WTC11 (cell line): ENCODE data around the gene RXFP2.

ENCODE experiments used
- CREM ChIP-seq: sonication (generic); formaldehyde crosslinking; IDR thresholded peaks from 2 replicates; pipeline ENCODE4 v1.8.1; 2022; ENCODE audit warnings: mild to moderate bottlenecking, missing genetic modification reagents, moderate library complexity
- TEAD4 ChIP-seq: sonication (generic); formaldehyde crosslinking; IDR thresholded peaks from 2 replicates; pipeline ENCODE4 v1.8.0; 2022; ENCODE audit warnings: mild to moderate bottlenecking, missing genetic modification reagents
- TF ChIP-seq, protein P1 (sequence below): fragments of 200-600 bp; IDR thresholded peaks from 2 replicates; pipeline ENCODE4 v1.8.0; 2022; ENCODE audit warnings: antibody characterized with exemption
- TF ChIP-seq, protein P2 (sequence below): sonication (generic); formaldehyde crosslinking; IDR thresholded peaks from 2 replicates; pipeline ENCODE4 v1.8.1; 2022; ENCODE audit warnings: mild to moderate bottlenecking, missing genetic modification reagents, moderate library complexity, borderline replicate concordance
- TF ChIP-seq, protein P3 (sequence below): sonication (generic); formaldehyde crosslinking; IDR thresholded peaks from 2 replicates; pipeline ENCODE4 v1.8.1; 2023; ENCODE audit warnings: mild to moderate bottlenecking, missing genetic modification reagents, moderate library complexity
- TF ChIP-seq, protein P4 (sequence below): sonication (generic); formaldehyde crosslinking; IDR thresholded peaks from 2 replicates; pipeline ENCODE4 v1.8.0; 2023; ENCODE audit warnings: mild to moderate bottlenecking, missing genetic modification reagents

DNA sequence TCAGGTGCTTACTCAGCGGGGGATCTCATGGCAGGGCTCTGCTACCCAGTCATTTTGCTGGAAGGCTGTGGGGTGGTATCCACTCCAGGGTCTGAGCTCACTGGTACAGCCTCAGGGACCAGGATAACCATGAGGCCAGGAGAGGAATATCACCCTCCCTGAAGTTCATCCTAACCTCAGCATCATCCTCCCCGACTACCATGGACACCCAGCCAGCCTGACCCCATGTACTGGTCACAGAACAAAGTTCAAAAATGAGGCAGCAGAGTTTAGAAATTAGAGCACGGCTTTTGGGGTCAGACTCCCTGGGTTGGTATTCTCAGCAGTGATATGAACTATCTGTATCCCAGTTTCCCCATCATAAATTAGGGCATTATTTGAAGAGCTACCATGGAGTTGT is 35.5 kb upstream of the RXFP2 start:
- TF ChIP-seq, protein P1, sequence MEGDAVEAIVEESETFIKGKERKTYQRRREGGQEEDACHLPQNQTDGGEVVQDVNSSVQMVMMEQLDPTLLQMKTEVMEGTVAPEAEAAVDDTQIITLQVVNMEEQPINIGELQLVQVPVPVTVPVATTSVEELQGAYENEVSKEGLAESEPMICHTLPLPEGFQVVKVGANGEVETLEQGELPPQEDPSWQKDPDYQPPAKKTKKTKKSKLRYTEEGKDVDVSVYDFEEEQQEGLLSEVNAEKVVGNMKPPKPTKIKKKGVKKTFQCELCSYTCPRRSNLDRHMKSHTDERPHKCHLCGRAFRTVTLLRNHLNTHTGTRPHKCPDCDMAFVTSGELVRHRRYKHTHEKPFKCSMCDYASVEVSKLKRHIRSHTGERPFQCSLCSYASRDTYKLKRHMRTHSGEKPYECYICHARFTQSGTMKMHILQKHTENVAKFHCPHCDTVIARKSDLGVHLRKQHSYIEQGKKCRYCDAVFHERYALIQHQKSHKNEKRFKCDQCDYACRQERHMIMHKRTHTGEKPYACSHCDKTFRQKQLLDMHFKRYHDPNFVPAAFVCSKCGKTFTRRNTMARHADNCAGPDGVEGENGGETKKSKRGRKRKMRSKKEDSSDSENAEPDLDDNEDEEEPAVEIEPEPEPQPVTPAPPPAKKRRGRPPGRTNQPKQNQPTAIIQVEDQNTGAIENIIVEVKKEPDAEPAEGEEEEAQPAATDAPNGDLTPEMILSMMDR: no peak
- TF ChIP-seq, protein P2, sequence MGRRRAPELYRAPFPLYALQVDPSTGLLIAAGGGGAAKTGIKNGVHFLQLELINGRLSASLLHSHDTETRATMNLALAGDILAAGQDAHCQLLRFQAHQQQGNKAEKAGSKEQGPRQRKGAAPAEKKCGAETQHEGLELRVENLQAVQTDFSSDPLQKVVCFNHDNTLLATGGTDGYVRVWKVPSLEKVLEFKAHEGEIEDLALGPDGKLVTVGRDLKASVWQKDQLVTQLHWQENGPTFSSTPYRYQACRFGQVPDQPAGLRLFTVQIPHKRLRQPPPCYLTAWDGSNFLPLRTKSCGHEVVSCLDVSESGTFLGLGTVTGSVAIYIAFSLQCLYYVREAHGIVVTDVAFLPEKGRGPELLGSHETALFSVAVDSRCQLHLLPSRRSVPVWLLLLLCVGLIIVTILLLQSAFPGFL (CRISPR knock-in tag): no peak
- TF ChIP-seq, protein P3, sequence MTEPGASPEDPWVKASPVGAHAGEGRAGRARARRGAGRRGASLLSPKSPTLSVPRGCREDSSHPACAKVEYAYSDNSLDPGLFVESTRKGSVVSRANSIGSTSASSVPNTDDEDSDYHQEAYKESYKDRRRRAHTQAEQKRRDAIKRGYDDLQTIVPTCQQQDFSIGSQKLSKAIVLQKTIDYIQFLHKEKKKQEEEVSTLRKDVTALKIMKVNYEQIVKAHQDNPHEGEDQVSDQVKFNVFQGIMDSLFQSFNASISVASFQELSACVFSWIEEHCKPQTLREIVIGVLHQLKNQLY (CRISPR knock-in tag): no peak
- TF ChIP-seq CREM (CRISPR knock-in tag): no peak
- TF ChIP-seq, protein P4, sequence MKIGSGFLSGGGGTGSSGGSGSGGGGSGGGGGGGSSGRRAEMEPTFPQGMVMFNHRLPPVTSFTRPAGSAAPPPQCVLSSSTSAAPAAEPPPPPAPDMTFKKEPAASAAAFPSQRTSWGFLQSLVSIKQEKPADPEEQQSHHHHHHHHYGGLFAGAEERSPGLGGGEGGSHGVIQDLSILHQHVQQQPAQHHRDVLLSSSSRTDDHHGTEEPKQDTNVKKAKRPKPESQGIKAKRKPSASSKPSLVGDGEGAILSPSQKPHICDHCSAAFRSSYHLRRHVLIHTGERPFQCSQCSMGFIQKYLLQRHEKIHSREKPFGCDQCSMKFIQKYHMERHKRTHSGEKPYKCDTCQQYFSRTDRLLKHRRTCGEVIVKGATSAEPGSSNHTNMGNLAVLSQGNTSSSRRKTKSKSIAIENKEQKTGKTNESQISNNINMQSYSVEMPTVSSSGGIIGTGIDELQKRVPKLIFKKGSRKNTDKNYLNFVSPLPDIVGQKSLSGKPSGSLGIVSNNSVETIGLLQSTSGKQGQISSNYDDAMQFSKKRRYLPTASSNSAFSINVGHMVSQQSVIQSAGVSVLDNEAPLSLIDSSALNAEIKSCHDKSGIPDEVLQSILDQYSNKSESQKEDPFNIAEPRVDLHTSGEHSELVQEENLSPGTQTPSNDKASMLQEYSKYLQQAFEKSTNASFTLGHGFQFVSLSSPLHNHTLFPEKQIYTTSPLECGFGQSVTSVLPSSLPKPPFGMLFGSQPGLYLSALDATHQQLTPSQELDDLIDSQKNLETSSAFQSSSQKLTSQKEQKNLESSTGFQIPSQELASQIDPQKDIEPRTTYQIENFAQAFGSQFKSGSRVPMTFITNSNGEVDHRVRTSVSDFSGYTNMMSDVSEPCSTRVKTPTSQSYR (CRISPR knock-in tag): no peak
- TF ChIP-seq TEAD4: no peak
